HG02642 (cell line): ENCODE measurements around the gene ANTXRL.
"Not testable (repeated sequence)": the region's sequence is repeated elsewhere in the genome, so short reads cannot be mapped to it uniquely, and the experiment has no call there.

Source experiments
- ATAC-seq: cut with Tn5 transposase; IDR thresholded peaks from one replicate; pipeline ENCODE4 v1.9.1; 2021; ENCODE audit warnings: mild to moderate bottlenecking; ENCODE audit not compliant: unreplicated experiment, poor library complexity

ANTXRL gene

GRCh38 chr10:46271795-46272499 is 14.8 kb upstream of the ANTXRL start:
- not testable (repeated sequence) for ATAC-seq

GRCh38 chr10:46272863-46273415 is 13.9 kb upstream of the ANTXRL start:
- ATAC-seq = no peak

- ATAC-seq = no peak
Measured at GRCh38 chr10:46273506-46274477, 13.0 kb upstream of the ANTXRL start.

- no peak for ATAC-seq
Measured at GRCh38 chr10:46277840-46278239, 9.0 kb upstream of the ANTXRL start.

- ATAC-seq = not testable (repeated sequence)
Measured at GRCh38 chr10:46282421-46282831, 4.4 kb upstream of the ANTXRL start.

- peak; percentile 48 for ATAC-seq
Measured at GRCh38 chr10:46282842-46283574, 3.8 kb upstream of the ANTXRL start.

- ATAC-seq = no peak
Measured at GRCh38 chr10:46283580-46284285, 3.1 kb upstream of the ANTXRL start.

- ATAC-seq = peak; percentile 96
Measured at GRCh38 chr10:46284286-46285229, 2.2 kb upstream of the ANTXRL start.

- ATAC-seq = no peak
Measured at GRCh38 chr10:46285300-46285699, 1.5 kb upstream of the ANTXRL start.

- ATAC-seq = no peak
Measured at GRCh38 chr10:46285966-46286620, 704 bp upstream of the ANTXRL start.

- no peak for ATAC-seq
Measured at GRCh38 chr10:46287846-46288477, 1.2 kb downstream of the ANTXRL start.

- ATAC-seq = no peak
Measured at GRCh38 chr10:46288601-46289206, 1.9 kb downstream of the ANTXRL start.

GRCh38 chr10:46289209-46289810 is 2.5 kb downstream of the ANTXRL start:
- ATAC-seq = no peak

GRCh38 chr10:46290101-46290886 is 3.5 kb downstream of the ANTXRL start:
- no peak for ATAC-seq

- no peak for ATAC-seq
Measured at GRCh38 chr10:46291817-46292572, 5.2 kb downstream of the ANTXRL start.
